GM12878 (cell line): ENCODE data around the gene PPP2R3B.

ENCODE experiments used
- POLR2A ChIP-seq: IDR thresholded peaks from 2 replicates; pipeline ENCODE4 v1.6.1; 2011; ENCODE audit warnings: low read depth, mild to moderate bottlenecking, low read length
- RBBP5 ChIP-seq: fragments of 200-600 bp; sonication (generic); conservative IDR thresholded peaks from 2 replicates; pipeline ENCODE4 v1.6.1; 2016
- USF1 ChIP-seq: IDR thresholded peaks from 2 replicates; pipeline ENCODE4 v1.6.1; 2011; ENCODE audit warnings: borderline replicate concordance, low read depth, mild to moderate bottlenecking, moderate library complexity, mixed read lengths, low read length; ENCODE audit not compliant: insufficient read depth; ENCODE audit errors: extremely low read length
- ZNF24 ChIP-seq: fragments of 450-650 bp; IDR thresholded peaks from 2 replicates; pipeline ENCODE4 v1.6.1; 2017; ENCODE audit warnings: antibody characterized with exemption, mild to moderate bottlenecking

DNA sequence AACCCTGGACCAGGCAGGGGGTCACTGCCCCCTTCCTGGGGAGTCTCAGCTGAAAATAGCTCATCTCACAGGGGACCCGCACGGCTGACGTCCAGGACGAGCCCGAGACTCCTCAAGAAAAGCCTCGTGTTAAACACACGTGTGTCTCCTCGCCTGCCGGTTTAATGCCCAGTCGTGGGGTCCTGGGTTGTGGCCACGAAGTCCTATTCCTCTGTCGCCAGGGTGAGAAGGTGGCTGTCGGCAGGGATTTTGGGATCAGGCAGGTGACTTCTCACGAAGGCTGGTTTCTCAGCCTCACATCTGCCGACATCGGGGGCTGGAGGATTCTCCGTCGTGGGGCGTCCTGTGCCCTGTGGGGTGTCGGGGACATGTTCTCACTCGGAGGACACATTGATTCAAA lies 44.3 kb upstream of the PPP2R3B start:
- no peak for TF ChIP-seq USF1
- no peak for TF ChIP-seq ZNF24
- TF ChIP-seq POLR2A = no peak
- no peak for TF ChIP-seq RBBP5
